Caco-2 (cell line): ENCODE measurements around the gene RTL1. TPM values are rescaled to one million over a fixed set of nuclear protein-coding genes. Genes with fewer than 3 reads are reported as not detected.

Experiments
- BruUV-seq: library from RNA; stranded (reverse); fragments of 400-500 nt; replicated peaks from 2 replicates; lab custom pipeline; 2021; lab: Mats Ljungman, UMichigan
- CTCF ChIA-PET: fragments of 300-600 bp; sonication (Branson Sonifier 250); formaldehyde crosslinking; loops from one replicate; lab custom pipeline; 2022; ENCODE audit warnings: antibody characterized with exemption; lab: Charles Lee
- POLR2A ChIA-PET: fragments of 300-600 bp; sonication (Branson Sonifier 250); formaldehyde crosslinking; loops from one replicate; lab custom pipeline; 2022; ENCODE audit warnings: antibody characterized with exemption; lab: Charles Lee
- DNase-seq, 2 experiments: peaks; one replicate each; pipeline versions ENCODE4 v3.0.0 to v3.0.0-alpha.2; 2020 to 2022
- H3K27me3 ChIP-seq: replicated peaks from 2 replicates; pipeline ENCODE4 v1.6.0; 2011; ENCODE audit warnings: low read length; ENCODE audit not compliant: control insufficient read depth, insufficient read depth
- H3K36me3 ChIP-seq: 2 replicates; pipeline ENCODE4 v1.5.1; 2011; ENCODE audit warnings: low read length; ENCODE audit not compliant: control insufficient read depth, insufficient read depth
- H3K4me1 ChIP-seq: fragments of 250-450 bp; sonication (Bioruptor Pico); 2 replicates; pipeline ENCODE4 v1.5.1; 2020; ENCODE audit warnings: mild to moderate bottlenecking
- H3K4me3 ChIP-seq: 2 replicates; pipeline ENCODE4 v1.5.1; 2011; ENCODE audit warnings: low read depth, mild to moderate bottlenecking, control low read depth, low read length
- H3K9me3 ChIP-seq: fragments of 250-450 bp; sonication (Bioruptor Pico); 2 replicates; pipeline ENCODE4 v1.5.1; 2020; ENCODE audit warnings: mild to moderate bottlenecking, moderate library complexity
- H3K27ac Mint-ChIP-seq: one replicate; pipeline ENCODE4 v1.8.0; 2022; ENCODE audit warnings: mixed read lengths; ENCODE audit not compliant: unreplicated experiment
- H3K27me3 Mint-ChIP-seq: one replicate; pipeline ENCODE4 v1.8.0; 2022; ENCODE audit warnings: mixed read lengths; ENCODE audit not compliant: insufficient read depth, unreplicated experiment
- H3K36me3 Mint-ChIP-seq: one replicate; pipeline ENCODE4 v1.8.0; 2022; ENCODE audit warnings: mild to moderate bottlenecking, mixed read lengths; ENCODE audit not compliant: insufficient read depth, unreplicated experiment
- H3K4me1 Mint-ChIP-seq: one replicate; pipeline ENCODE4 v1.8.0; 2022; ENCODE audit warnings: low read depth, mixed read lengths; ENCODE audit not compliant: unreplicated experiment
- H3K4me3 Mint-ChIP-seq: one replicate; pipeline ENCODE4 v1.8.0; 2022; ENCODE audit warnings: mild to moderate bottlenecking, moderate library complexity, mixed read lengths; ENCODE audit not compliant: unreplicated experiment
- H3K9me3 Mint-ChIP-seq: one replicate; pipeline ENCODE4 v1.8.0; 2022; ENCODE audit warnings: mixed read lengths; ENCODE audit not compliant: unreplicated experiment
- CTCF ChIP-seq, 2 experiments: fragments of 200-600 bp in 1 of 2; IDR thresholded peaks; 1 replicate in 1 of 2; 2 replicates in 1 of 2; pipeline versions ENCODE4 v1.5.1 to v1.8.0; 2011 to 2022; ENCODE audit warnings: antibody characterized with exemption in 1 of 2, control low read depth in 1 of 2, inconsistent platforms in 1 of 2, low read depth in 1 of 2, low read length in 1 of 2, mild to moderate bottlenecking in 1 of 2, moderate library complexity in 1 of 2; ENCODE audit not compliant: insufficient read depth in 1 of 2, severe bottlenecking in 1 of 2, unreplicated experiment in 1 of 2
- intact Hi-C: fragments of 100-400 bp; cut with micrococcal nuclease; formaldehyde crosslinking; loops from one replicate; pipeline ENCODE4 v1.10.0; 2022; ENCODE audit not compliant: unreplicated experiment
- total RNA-seq: library from RNA; stranded (reverse); gene quantifications from 2 replicates; pipeline ENCODE4 v1.2.3, GENCODE V29; 2022

Gene RTL1
- total RNA-seq, 1 experiment from 2014 or later: not detected

- Mint-ChIP-seq H3K4me3 (no peak overlapping the region), H3K4me1 (peaks cover 7% of the 10 kb centered on the region), H3K36me3 (peaks cover 4% of the 10 kb centered on the region), H3K27me3 (peaks cover 4% of the 10 kb centered on the region), H3K27ac (no peak overlapping the region), H3K9me3 (peaks cover 27% of the 10 kb centered on the region)
- Histone ChIP-seq H3K4me3 (no peak overlapping the region), H3K9me3 (no peaks in the 10 kb centered on the region), H3K36me3 (no peaks in the 10 kb centered on the region), H3K27me3 (no peaks in the 10 kb centered on the region), H3K4me1 (no peaks in the 10 kb centered on the region)
- no peak for TF ChIP-seq CTCF (IDR thresholded peaks at IDR 0.05; ENCODE audit: insufficient read depth in 1 of 2, low read depth in 1 of 2, low read length in 1 of 2, severe bottlenecking in 1 of 2, unreplicated experiment in 1 of 2)
- ChIA-PET CTCF (no interaction called here), POLR2A (no interaction called here)
- no TSS peak for BruUV-seq
- intact Hi-C loops: no loop called here
- DNase-seq: peak in 1 of 2 experiments; percentile 8
These were observed 34.7 kb downstream of the RTL1 start for GRCh38 chr14:100868621-100869370.

GRCh38 chr14:100867631-100868315 is 35.7 kb downstream of the RTL1 start:
- peaks cover 4% of the 10 kb centered on the region for H3K36me3 Mint-ChIP-seq
- H3K27me3 Mint-ChIP-seq: peaks cover 4% of the 10 kb centered on the region
- ChIA-PET CTCF (no interaction called here), POLR2A (no interaction called here)
- peak in 1 of 2 experiments; percentile 10 for DNase-seq
- H3K27me3 ChIP-seq: no peaks in the 10 kb centered on the region
- peaks cover 17% of the 10 kb centered on the region for H3K9me3 Mint-ChIP-seq
- peaks cover 7% of the 10 kb centered on the region for H3K4me1 Mint-ChIP-seq
- TF ChIP-seq CTCF (IDR thresholded peaks at IDR 0.05; ENCODE audit: insufficient read depth in 1 of 2, low read depth in 1 of 2, low read length in 1 of 2, severe bottlenecking in 1 of 2, unreplicated experiment in 1 of 2): no peak
- H3K4me3 ChIP-seq: no peak overlapping the region
- intact Hi-C loops: no loop called here
- H3K27ac Mint-ChIP-seq: no peak overlapping the region
- no peak overlapping the region for H3K4me3 Mint-ChIP-seq
- no TSS peak for BruUV-seq
- H3K9me3 ChIP-seq: peaks cover 2% of the 10 kb centered on the region; the same call in 1 of the 2 replicates
- H3K36me3 ChIP-seq: no peaks in the 10 kb centered on the region
- no peaks in the 10 kb centered on the region for H3K4me1 ChIP-seq

GRCh38 chr14:100866666-100867630 is 36.6 kb downstream of the RTL1 start:
- H3K4me3 ChIP-seq: no peak overlapping the region
- H3K9me3 ChIP-seq: peaks cover 2% of the 10 kb centered on the region; the same call in 1 of the 2 replicates
- H3K9me3 Mint-ChIP-seq: peaks cover 8% of the 10 kb centered on the region
- no peak overlapping the region for H3K27ac Mint-ChIP-seq
- no TSS peak for BruUV-seq
- peaks cover 4% of the 10 kb centered on the region for H3K36me3 Mint-ChIP-seq
- peaks cover 4% of the 10 kb centered on the region for H3K27me3 Mint-ChIP-seq
- CTCF ChIA-PET: no interaction called here
- no peak for TF ChIP-seq CTCF (IDR thresholded peaks at IDR 0.05; ENCODE audit: insufficient read depth in 1 of 2, low read depth in 1 of 2, low read length in 1 of 2, severe bottlenecking in 1 of 2, unreplicated experiment in 1 of 2)
- H3K4me1 Mint-ChIP-seq: peaks cover 7% of the 10 kb centered on the region
- H3K4me1 ChIP-seq: no peaks in the 10 kb centered on the region
- DNase-seq: peak in 1 of 2 experiments; percentile 14
- POLR2A ChIA-PET: no interaction called here
- H3K27me3 ChIP-seq: no peaks in the 10 kb centered on the region
- H3K36me3 ChIP-seq: no peaks in the 10 kb centered on the region
- intact Hi-C loops: no loop called here
- no peak overlapping the region for H3K4me3 Mint-ChIP-seq
